Measurements from ENCODE around the gene POLA1.

The POLA1 gene

DNA sequence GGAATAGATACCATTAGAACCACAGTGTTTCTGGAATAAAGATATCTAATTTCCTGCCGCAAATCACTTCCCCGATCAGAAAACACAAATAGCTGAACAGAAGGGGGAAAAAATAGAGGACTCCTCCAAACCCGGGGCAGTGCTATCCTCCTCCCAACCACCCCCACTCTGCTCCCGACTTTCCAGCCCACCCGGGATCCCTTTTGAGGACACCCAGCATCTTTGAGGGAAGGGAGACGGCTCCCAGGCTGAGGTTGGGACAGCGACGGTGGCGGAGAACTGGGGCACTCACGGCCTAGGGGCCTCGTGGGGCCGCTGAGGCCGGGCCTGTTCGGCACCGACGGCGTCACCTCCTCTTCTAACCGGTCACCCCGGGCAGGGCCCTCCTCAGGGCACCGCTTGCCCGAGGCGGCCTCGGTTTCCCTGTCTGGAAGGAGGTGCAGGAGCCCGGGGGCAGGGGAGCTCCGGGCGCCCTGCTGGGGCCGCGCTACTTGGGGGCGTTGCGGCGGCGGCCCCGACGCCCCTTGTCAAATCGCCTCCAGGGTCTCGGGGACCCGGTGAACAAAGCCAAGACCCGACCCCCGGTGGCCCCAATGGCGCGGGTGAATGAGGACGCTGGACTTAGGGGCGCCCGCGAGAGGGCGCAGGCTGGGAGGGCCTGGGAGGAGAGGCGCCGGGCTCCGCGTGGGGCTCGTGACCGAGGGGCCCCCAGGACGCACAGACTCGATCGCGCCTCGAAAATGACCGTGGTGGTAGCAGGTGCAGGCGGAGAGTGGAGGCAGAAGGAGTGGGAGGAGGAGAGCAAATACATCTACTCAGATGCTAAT, 329.0 kb downstream of the POLA1 start:
- no peak for DNase-seq (ENCODE audit: low read depth)

DNA sequence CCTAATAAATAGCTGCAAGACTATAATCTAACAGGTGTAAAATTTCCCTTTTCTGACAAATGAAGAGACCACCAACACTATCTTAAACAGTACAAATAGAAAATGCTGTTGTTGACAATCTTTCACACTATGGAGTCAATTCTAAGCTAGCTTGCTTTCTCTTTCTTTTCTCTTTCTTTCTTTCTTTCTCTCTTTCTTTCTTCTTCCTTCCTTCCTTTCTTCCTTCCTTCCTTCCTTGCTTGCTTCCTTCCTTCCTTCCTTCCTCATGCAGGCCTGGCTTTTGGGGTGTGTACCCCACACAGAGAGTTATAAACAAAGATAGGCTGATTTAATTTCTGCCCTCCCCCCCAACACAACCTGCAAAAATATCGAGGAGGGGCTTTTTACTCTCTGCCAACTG, 330.2 kb downstream of the POLA1 start:
- no peak for DNase-seq (ENCODE audit: low read depth)

DNA sequence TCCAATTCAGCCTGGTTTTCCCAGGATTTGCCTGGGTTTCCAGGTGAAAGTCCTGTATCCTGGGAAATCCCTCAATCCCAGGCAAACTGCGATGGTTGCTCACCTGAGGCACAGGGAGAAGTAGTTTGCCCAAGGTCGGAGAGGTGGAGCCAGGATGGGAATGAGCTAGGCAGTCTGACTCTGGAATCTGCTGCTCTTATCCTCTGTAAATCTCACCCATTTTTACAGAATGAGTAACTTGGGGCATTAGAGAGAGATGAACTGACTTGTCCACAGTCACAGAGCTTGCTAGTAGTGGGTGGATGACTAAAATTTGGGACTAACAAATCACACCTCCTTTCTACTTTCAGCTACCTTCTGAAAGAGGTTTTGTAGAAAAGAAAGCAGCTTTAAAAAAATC, 331.9 kb downstream of the POLA1 start:
- DNase-seq (ENCODE audit: low read depth), result no peak

DNA sequence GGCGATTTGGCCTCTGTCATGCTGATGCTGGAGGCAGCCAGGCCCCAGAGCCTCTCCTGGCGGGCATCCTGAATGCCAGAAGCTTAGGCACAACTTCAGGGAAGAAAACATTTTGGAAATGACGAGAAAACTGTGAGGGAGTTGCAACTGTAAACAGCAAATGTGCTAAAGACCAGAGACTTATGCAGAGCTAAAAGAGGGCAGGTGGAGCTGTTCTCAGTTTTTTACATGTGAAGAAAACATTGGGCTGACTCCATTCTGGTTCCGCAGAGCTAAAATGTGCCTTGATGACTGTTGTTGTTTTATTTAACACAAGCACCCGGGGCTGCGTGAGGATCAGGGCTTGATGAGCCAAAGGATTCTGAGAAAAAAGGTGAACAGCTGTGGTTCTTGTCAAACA, 332.9 kb downstream of the POLA1 start:
- DNase-seq (ENCODE audit: low read depth), result no peak

DNA sequence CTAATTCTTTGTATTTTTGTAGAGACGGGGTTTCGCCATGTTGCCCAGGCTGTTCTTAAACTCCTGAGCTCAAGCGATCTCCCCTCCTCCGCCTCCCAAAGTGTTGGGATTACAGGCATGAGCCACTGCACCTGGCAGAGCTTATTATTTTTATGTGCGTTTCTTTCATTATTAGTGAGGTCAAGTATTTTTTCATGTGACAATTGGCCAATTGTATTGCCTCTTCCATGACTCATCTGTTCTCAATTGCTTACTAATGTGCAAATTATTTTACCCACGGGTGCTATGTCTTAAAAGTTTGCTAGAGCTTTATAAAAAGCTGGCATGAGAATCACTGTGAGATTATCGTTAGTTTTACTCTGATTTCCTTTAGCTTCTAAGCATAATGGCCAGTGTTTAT, 335.0 kb downstream of the POLA1 start:
- DNase-seq (ENCODE audit: low read depth), result no peak

DNA sequence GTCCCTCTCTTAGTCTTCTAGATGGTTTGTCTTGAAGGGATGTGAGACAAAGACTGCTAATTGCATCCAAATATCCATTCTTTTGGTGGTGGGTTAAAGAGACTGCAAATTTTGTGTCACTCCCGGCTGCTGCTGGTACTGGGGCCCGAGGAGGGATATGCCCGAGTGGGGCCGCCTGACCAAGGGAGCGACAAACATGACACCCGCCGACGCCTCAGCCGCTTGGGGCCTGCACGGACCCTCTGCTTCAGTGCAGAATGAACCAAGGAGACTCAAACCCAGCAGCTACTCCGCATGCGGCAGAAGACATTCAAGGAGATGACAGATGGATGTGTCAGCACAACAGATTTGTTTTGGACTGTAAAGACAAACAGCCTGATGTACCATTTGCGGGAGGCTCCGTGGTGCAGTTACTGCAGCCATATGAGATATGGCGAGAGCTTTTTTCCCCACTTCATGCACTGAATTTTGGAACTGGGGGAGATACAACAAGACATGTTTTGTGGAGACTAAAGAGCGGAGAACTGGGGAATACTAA, 335.6 kb downstream of the POLA1 start:
- no peak for DNase-seq (ENCODE audit: low read depth)

DNA sequence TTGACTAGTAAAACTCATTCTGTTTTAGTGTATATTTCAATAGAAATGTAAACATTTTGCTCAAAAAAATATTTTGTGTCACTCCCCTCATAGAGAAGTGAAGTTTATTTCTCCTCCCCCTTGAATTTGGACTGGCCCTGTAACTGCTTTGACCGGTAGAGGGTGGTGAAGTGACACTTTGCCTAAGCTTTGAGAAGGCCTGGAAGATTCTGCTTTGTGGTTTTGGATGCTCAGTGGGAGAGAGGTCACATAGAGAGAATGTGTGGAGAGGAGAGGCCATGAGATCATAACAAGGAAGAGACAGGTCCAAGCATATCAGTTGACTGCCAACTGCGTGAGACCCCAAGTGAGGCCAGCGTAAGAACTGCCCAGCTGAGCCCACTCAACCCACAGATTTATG, 341.2 kb downstream of the POLA1 start:
- DNase-seq (ENCODE audit: low read depth), result no peak

DNA sequence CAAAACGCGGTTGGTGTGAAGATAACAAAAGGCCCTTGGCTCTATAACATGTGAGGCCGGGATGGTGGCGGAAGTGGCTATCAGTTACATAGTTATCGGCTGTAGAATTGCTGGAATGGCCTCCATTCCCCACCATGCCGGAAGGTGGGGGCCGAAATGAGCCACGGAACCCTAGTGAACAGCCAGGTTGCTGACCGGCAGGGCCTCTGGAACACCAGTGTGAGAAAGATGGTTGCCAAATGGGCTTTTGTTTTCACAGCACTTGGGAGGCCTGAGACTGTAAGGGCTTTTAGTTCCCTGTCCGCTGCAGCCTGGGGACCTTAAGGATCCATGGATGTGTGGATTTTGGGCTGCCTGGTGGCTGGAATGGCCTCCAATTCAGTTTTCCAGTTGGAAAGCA, 345.3 kb downstream of the POLA1 start:
- no peak for DNase-seq (ENCODE audit: low read depth)

DNA sequence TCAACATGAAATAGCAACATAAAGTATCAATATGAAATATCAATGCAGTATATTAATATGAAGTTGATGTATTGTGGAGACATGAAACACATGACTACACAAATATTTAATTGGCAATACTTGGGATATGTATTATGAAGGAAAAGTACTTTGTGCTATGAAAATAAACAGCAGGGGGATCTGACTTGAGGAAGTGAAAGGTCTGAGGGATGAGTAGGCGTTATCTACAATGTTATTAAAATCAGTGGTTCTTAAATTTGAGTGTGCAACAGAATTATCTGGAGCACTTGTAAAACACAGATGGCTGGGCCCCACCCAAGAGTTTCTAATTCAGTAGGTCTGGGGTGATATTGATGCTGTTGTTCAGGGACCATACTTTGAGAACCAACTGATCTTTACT, 349.5 kb downstream of the POLA1 start:
- no peak for DNase-seq (ENCODE audit: low read depth)

Data from stimulated activated CD8-positive, alpha-beta memory T cell treated with anti-CD3 and anti-CD28 coated beads, Interleukin-12 subunit alpha, Interleukin-12 subunit beta, amount 100 ng/mL, for 4 hours (primary cell).